Tibial artery (tissue), 4 donors: ENCODE data around the gene SRGAP3.

Experiments used
- DNase-seq, 2 donors: peaks; one replicate each; pipeline ENCODE4 v3.0.0-alpha.2; 2019
- H3K27ac ChIP-seq, 2 donors: fragments of 200-600 bp; sonication (generic) in 1 of 2; 1 replicate in 1 of 2; 2 replicates in 1 of 2; pipeline ENCODE4 v1.5.1; 2018 to 2019; ENCODE audit warnings: mild to moderate bottlenecking in 1 of 2
- H3K27me3 ChIP-seq, 2 donors: fragments of 200-600 bp; sonication (generic) in 1 of 2; one replicate each; pipeline versions ENCODE4 v1.5.1 to v1.6.0; 2016 to 2019
- H3K36me3 ChIP-seq, 3 donors: fragments of 200-600 bp; sonication (generic) in 2 of 3; one replicate each; pipeline ENCODE4 v1.5.1; 2016 to 2019; ENCODE audit warnings: mild to moderate bottlenecking in 2 of 3
- H3K4me1 ChIP-seq, 4 donors: fragments of 200-600 bp; sonication (generic) in 2 of 4; 1 replicate in 3 of 4; 2 replicates in 1 of 4; pipeline ENCODE4 v1.5.1; 2016 to 2019
- H3K4me3 ChIP-seq, 2 donors: fragments of 200-600 bp; sonication (generic) in 1 of 2; 1 replicate in 1 of 2; 2 replicates in 1 of 2; pipeline ENCODE4 v1.5.1; 2018 to 2019; ENCODE audit warnings: mild to moderate bottlenecking in 2 of 2
- H3K9me3 ChIP-seq, 3 donors: fragments of 200-600 bp; sonication (generic) in 1 of 3; one replicate each; pipeline ENCODE4 v1.5.1; 2016 to 2019
- CTCF ChIP-seq, 2 experiments: fragments of 200-600 bp in 1 of 2; fragments of 450-650 bp in 1 of 2; IDR thresholded peaks; one replicate each; pipeline ENCODE4 v1.5.1; 2017 to 2019; ENCODE audit warnings: antibody characterized with exemption in 2 of 2, mild to moderate bottlenecking in 1 of 2, moderate library complexity in 1 of 2
- intact Hi-C: fragments of 100-400 bp; cut with DNase I; formaldehyde crosslinking; loops from one replicate; pipeline ENCODE4 v1.15.0; 2023; ENCODE audit warnings: low total_unique reads

Gene SRGAP3

DNA sequence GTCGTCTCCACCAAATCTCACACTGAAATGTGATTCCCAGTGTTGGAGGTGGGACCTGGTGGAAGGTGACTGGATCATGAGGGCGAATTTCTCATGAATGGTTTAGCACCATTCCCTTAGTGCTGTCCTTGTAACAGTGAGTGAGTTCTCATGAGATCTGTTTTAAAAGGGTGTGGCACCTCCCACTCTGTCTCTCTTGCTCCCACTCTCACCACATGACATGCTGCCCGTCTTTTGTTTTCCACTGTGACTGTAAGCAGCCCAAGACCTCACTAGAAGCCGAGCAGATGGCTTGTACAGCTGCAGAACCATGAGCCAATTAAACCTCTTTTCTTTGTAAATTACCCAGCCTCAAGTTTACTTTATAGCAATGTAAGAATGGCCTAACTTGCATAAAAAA is 307.3 kb downstream of the SRGAP3 start:
- H3K27ac ChIP-seq: no peak overlapping the region
- no peaks in the 10 kb centered on the region for H3K27me3 ChIP-seq
- no peak for DNase-seq
- intact Hi-C loops: no loop called here
- H3K36me3 ChIP-seq: peaks cover 23 to 46% (median 30%) of the 10 kb centered on the region in 3 donors
- TF ChIP-seq CTCF (IDR thresholded peaks at IDR 0.05): no peak
- no peak overlapping the region for H3K4me3 ChIP-seq
- H3K9me3 ChIP-seq: no peaks in the 10 kb centered on the region
- H3K4me1 ChIP-seq: peaks cover 0 to 5% (median 0%) of the 10 kb centered on the region in 4 donors

- H3K36me3 ChIP-seq: peaks cover 16 to 21% (median 18%) of the 10 kb centered on the region in 3 donors
- DNase-seq: no peak
- H3K27me3 ChIP-seq: no peaks in the 10 kb centered on the region
- intact Hi-C loops: no loop called here
- H3K4me1 ChIP-seq: peaks cover 0 to 5% (median 0%) of the 10 kb centered on the region in 4 donors
- H3K27ac ChIP-seq: no peak overlapping the region
- H3K9me3 ChIP-seq: no peaks in the 10 kb centered on the region
- no peak for TF ChIP-seq CTCF (IDR thresholded peaks at IDR 0.05)
- no peak overlapping the region for H3K4me3 ChIP-seq
Measured at GRCh38 chr3:8938021-8938420, 311.4 kb downstream of the SRGAP3 start.

- H3K27me3 ChIP-seq: no peaks in the 10 kb centered on the region
- peaks cover 14 to 18% (median 16%) of the 10 kb centered on the region in 3 donors for H3K36me3 ChIP-seq
- no peaks in the 10 kb centered on the region for H3K9me3 ChIP-seq
- no peak for DNase-seq
- peaks cover 0 to 5% (median 0%) of the 10 kb centered on the region in 4 donors for H3K4me1 ChIP-seq
- no peak for TF ChIP-seq CTCF (IDR thresholded peaks at IDR 0.05)
- H3K27ac ChIP-seq: no peak overlapping the region
- H3K4me3 ChIP-seq: no peak overlapping the region
- intact Hi-C loops: no loop called here
Measured at GRCh38 chr3:8937064-8938020, 312.1 kb downstream of the SRGAP3 start.

DNA sequence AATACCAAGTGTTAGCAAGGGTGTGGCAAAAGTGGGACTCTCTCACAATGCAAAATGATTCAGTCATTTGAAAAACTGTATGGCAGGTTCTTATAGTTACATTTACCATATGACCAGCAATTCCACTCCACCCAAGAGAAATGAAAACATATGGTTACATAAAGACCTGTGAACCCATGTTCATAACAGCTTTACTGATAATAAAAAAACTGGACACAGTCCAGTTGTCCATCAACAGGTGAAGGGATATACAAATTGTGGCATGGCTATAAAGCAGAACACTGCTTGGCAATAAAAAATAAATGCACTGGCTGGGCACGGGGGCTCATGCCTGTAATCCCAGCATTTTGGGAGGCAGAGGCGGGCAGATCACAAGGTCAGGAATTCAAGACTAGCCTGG is 316.9 kb downstream of the SRGAP3 start:
- H3K36me3 ChIP-seq: peaks cover 0 to 6% (median 0%) of the 10 kb centered on the region in 3 donors
- no peaks in the 10 kb centered on the region for H3K27me3 ChIP-seq
- H3K4me3 ChIP-seq: no peak overlapping the region
- TF ChIP-seq CTCF (IDR thresholded peaks at IDR 0.05): no peak
- intact Hi-C loops: no loop called here
- H3K4me1 ChIP-seq: peaks cover 0 to 4% (median 0%) of the 10 kb centered on the region in 4 donors
- no peaks in the 10 kb centered on the region for H3K9me3 ChIP-seq
- no peak for DNase-seq
- no peak overlapping the region for H3K27ac ChIP-seq

DNA sequence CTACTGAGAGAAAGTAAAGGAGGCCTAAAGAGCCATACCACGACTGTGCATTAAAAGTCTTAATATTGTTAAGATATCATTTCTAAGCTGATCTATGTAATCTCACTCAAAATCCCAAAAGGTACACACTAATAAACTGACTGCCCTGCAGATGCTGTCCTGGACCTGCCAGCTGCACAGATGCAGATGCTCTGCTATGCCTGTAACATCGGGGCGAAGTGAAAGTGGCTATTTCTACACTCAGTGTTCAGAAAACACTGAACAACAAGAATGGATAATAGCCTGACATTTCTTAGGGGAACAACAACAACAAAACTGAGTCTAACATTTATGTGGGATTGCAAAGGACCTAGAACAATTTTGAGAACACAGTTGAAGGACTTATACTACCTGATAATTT is 318.1 kb downstream of the SRGAP3 start:
- no peak for DNase-seq
- Histone ChIP-seq H3K4me1 (no peaks in the 10 kb centered on the region), H3K27ac (no peak overlapping the region), H3K36me3 (peaks cover 0 to 6% (median 0%) of the 10 kb centered on the region in 3 donors), H3K4me3 (no peak overlapping the region), H3K27me3 (no peaks in the 10 kb centered on the region), H3K9me3 (no peaks in the 10 kb centered on the region)
- intact Hi-C loops: no loop called here
- TF ChIP-seq CTCF (IDR thresholded peaks at IDR 0.05): no peak
